GM18907 (cell line): ENCODE results near the gene BICDL1.

Source experiments
- ATAC-seq: cut with Tn5 transposase; IDR thresholded peaks from one replicate; pipeline ENCODE4 v1.9.1; 2021; ENCODE audit warnings: mild to moderate bottlenecking, moderate library complexity; ENCODE audit not compliant: unreplicated experiment

Gene BICDL1

GRCh38 chr12:120099738-120100137, 110.7 kb downstream of the BICDL1 start:
- no peak for ATAC-seq

GRCh38 chr12:120100630-120101029, 111.6 kb downstream of the BICDL1 start:
- ATAC-seq, result no peak

- ATAC-seq, result no peak
Observed at GRCh38 chr12:120101182-120101581, 112.1 kb downstream of the BICDL1 start.

- ATAC-seq, result no peak
Observed at GRCh38 chr12:120101617-120102016, 112.6 kb downstream of the BICDL1 start.

GRCh38 chr12:120102189-120103043, 113.4 kb downstream of the BICDL1 start:
- ATAC-seq, result no peak

- ATAC-seq, result no peak
Observed at GRCh38 chr12:120103044-120103338, 114.0 kb downstream of the BICDL1 start.

GRCh38 chr12:120103371-120103770, 114.3 kb downstream of the BICDL1 start:
- no peak for ATAC-seq

GRCh38 chr12:120106151-120106550, 117.1 kb downstream of the BICDL1 start:
- ATAC-seq, result no peak

- ATAC-seq, result no peak
Observed at GRCh38 chr12:120109570-120110267, 120.7 kb downstream of the BICDL1 start.

- peak; percentile 62 for ATAC-seq
Observed at GRCh38 chr12:120110550-120111501, 121.8 kb downstream of the BICDL1 start.

GRCh38 chr12:120115066-120115465, 126.0 kb downstream of the BICDL1 start:
- ATAC-seq, result no peak

GRCh38 chr12:120115692-120116440, 126.8 kb downstream of the BICDL1 start:
- ATAC-seq, result no peak

- ATAC-seq, result peak; percentile 14
Observed at GRCh38 chr12:120116441-120116791, 127.4 kb downstream of the BICDL1 start, which contains the start of gene RAB35. RAB35 (minus strand) TSS chr12:120116753; CDS start chr12:120116650, 103 bp downstream.

- ATAC-seq, result peak; percentile 45
Observed at GRCh38 chr12:120116792-120117651, 128.0 kb downstream of the BICDL1 start.

GRCh38 chr12:120117961-120118320, 128.9 kb downstream of the BICDL1 start:
- no peak for ATAC-seq

- ATAC-seq, result no peak
Observed at GRCh38 chr12:120118321-120119061, 129.5 kb downstream of the BICDL1 start.

GRCh38 chr12:120119271-120119973, 130.4 kb downstream of the BICDL1 start:
- ATAC-seq, result peak; percentile 27

- ATAC-seq, result no peak
Observed at GRCh38 chr12:120121343-120121742, 132.3 kb downstream of the BICDL1 start.
